Stimulated activated CD4-positive, alpha-beta T cell treated with anti-CD3 and anti-CD28 coated beads, TNF-alpha, amount 100 ng/mL, for 48 hours (primary cell): ENCODE results near the gene IGF1.
"Not testable (repeated sequence)": the region's sequence is repeated elsewhere in the genome, so short reads cannot be mapped to it uniquely, and the experiment has no call there.

ENCODE experiments used
- DNase-seq, 3 donors: peaks; one replicate each; pipeline ENCODE4 v3.0.0-alpha.2; 2020; ENCODE audit warnings: low read depth in 3 of 3

Gene IGF1

DNA sequence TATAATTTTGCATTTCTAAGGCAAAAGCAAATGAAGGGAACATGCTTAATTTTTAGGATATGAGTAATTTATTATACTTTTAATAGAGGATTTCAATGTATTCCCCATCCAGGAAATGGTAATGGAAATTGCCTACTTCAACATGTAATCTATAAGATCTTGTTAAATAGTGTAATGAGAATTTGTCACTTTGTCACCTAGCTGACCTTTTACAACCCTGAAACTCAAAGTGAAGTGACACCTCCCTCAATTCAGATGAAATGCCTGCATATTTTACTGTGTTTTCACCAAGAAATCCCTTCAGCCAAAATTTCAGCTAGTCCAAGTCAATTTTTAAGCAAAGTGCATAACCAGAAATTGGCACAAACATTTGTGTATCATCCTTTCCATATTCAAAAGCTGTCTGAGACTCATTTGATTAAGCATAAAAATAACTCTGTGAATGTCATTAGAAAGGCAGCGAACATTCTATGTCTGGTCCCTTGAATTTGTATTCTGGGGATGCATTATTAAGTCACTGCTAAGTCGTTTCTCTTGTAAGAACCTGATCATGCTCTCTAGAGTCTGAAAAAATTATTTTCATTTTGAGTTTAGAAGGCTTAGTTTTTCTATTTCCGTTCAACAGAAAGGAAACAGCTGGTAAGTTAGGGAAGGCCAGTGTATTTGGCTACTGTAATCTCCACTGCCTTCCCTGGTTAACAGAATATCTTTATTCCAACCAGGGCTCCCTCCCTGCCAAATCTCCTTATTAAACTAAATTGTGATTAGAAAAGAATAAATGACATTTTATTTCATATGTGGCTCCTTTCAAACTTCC lies 100.8 kb downstream of the IGF1 start:
- no peak for DNase-seq

DNA sequence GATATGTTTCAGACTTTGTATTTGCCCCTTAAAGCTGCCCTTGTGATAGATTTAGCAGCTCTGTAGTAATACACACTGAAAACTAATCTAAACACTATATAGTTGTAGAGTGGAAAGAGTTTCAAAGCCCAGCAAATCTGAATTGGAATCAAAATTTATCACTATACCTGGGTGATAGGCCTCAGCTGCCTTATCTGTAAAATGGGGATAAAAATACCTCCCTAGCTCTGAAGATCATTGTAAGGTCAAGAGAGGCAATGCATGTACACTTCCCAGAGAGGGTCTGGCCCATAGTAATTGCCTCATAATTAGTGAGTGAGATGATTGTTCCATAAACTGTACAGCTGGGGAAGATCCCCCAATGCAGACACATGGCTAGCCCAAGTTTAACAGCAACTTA lies 103.6 kb downstream of the IGF1 start:
- no peak for DNase-seq

DNA sequence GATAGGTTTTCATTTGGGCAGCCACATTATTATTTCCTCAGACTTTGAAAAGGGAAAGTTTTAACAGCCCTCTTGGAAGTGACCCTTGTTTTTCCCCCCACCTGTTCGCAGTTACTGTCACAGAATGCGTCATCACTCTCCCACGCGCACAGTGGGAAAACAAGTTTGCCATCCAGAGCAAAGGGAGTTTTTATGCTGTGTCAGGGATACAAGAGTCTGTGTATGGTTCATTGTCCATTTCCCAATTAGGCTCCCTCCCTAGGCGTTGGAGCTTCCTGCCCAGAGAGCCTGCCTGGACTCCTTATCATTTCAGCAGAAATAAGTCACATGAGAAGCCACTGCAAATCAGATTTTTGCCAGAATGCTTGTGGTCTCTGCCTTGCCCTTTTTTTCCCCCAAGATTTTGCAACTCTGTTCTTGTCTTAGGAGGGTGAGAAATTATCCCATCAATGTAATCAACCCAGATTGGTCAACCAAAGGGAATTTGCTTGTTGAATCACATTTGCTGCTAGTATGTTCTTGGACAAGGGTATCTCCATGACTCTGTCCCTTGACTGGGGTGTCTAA lies 104.1 kb downstream of the IGF1 start:
- DNase-seq: no peak

DNA sequence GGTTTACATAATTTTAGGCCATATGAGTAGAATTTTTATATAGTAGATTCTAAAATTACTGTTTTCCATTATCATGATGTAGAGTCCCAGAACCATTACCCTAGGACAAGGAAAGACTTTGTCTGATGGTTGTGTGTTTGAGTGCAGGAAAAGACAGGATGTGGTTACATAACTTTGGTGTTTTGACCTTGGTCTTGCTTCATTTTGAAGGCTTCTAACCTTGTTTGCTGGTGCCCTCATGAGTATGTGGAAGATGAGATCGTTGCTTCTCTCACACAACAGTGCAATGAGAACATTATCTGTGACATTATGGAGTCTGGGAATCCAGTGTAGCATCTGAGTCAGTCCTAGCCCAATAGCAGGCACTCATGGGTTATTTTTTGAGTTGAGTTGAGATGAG lies 106.2 kb downstream of the IGF1 start:
- DNase-seq: no peak

DNA sequence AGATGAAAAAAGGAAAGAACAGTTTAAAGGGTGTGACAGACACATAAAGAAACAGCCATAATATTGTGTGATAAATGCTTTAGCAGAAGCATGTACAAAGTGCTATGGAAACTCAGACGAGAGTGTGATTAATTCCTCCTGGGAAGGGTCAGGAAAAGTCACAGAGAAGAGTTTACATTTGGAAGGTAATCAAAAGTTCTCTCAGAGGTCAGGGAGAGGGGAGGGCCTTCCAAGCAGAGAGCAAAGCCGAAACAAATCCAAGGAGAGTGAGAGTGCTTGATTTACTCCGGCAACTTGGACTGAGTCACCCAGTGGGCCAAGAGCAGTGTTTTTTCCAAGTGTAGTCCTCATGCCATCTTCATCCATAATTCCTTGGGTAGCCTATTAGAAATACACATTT lies 108.3 kb downstream of the IGF1 start:
- no peak for DNase-seq

DNA sequence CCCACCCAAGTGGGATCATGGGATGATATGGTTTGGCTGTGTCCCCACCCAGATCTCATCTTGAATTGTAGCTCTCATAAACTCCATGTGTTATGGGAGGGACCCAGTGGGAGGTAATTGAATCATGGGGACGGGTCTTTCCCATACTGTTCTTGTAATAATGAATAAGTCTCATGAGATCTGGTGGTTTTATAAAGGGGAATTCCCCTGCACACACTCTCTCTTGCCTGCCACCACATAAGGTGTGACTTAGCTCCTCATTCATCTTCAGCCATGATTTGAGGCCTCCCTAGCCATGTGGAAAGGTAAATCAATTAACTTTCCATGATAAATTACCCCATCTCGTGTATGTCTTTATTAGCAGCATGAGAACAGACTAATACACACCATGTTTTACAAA lies 109.2 kb downstream of the IGF1 start:
- DNase-seq: no peak

DNA sequence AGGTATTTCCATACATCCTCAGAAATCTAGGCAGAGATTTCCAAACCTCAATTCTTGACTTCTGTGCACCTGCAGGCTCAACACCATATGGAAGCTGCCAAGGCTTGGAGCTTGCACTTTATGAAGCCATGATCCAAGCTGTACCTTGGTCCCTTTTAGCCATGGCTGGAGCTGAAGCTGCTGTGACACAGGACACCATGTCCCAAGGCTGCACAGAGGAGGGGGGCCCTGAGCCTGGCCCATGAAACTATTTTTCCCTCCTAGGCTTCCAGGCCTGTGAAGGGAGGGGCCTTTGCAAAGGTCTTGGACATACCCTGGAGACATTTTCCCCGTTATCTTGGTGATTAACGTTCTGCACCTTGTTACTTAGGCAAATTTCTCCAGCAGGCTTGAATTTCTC lies 110.5 kb downstream of the IGF1 start:
- no peak for DNase-seq

DNA sequence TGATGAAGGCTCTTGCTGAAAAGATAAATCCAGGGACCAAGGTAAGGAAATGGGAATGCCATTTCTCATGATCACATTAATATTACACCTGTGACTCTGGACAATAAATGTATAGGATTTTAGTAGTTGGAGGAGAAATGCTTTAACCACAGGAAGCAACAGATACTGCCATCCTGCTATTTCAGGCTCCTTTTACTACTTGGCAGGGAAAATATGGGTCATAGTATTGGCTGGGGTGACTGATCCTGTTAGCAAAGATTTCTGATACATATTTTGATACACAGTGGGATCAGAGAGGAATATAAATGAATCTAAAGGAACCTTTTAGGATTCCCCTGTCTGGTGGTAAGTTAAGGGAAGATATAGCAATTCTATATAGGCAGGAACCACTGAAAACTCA lies 115.0 kb downstream of the IGF1 start:
- DNase-seq: no peak

DNA sequence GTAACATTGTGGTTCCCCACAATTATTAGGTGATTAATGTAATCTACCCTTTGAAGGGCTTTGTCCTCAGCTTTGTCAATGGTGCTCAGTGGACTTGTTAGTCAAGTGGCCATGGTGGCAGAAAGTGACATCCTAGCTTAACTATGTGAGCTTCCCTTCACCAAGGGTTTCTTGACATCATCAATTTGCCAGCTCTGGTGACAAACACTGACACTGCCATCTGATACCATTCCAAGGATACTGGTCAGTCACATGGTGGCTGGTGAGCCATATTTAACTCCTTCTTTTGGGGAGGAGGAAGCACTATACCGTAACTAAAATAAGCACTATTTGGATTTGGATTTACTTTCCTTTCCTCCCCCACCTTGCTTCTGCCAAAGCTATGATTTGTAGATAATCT lies 115.7 kb downstream of the IGF1 start:
- no peak for DNase-seq

DNA sequence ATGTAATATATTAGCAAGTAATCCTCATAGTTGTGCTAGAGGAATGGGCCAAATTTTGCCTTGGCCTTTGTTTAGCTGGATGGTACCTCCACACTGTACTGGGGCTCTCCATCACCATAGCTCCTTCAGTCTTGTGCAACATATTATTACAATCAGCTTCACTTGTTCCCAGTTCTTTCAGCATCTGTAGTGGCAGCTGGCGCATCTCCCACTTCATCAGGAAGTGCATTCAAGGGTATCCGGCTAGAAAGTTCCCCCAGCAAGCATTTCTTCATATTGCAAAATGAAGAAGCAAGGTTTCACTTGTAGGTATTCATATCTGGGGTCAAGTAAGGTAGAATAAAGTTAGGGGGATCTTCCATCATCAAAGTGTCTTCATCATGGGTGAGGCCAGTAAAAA lies 123.7 kb downstream of the IGF1 start:
- no peak for DNase-seq

DNA sequence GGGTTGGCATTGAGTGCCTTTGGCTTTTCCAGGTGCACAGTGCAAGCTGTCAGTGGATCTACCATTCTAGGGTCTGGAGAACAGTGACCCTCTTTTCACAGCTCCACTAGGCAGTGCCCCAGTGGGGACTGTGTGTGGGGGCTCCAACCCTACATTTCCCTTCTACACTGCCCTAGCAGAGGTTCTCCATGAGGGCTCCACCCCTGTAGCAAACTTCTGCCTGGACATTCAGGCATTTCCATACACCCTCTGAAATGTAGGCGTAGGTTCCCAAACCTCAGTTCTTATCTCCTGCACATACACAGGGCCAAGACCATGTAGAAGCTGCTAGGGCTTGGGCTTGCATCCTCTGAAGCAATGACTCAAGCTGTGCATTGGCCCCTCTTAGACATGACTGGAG lies 126.1 kb downstream of the IGF1 start:
- not testable (repeated sequence) for DNase-seq

DNA sequence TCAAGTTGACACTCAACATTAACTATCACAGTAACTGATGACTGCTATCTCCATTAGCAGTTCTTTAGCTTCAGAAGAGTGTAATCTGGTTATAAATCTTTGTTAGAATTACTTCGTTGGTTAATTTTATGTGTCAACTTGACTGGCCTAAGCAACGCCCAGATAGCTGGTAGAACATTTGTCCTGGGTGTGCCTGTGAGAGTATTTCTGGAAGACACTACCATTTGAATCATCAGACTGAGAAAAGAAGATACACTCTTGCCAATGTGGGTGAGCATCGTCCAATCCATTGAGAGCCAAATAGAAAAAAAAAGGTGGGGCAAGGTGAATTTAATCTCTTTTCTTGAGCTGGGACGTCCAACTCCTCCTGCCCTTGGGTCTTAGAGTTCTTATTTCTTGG lies 129.0 kb downstream of the IGF1 start:
- DNase-seq: no peak

DNA sequence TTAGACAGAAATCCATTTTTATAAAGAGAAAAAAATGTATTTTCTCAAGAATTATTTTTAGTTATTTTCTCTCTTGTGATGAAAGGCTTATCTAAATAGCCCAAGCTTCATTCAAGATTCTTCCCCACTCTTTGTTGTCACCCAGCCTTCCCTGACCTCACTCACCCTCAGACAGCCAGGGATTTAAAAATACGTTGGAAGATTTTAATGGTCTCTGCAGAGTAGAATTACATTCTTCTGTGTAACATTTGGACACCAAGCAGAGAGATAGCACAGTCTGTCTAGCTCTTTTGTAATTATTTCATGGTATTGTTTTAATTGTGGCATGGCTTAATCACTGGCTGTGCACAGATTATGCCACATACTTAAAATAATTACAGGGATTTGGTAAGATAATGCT lies 130.3 kb downstream of the IGF1 start:
- DNase-seq: no peak

DNA sequence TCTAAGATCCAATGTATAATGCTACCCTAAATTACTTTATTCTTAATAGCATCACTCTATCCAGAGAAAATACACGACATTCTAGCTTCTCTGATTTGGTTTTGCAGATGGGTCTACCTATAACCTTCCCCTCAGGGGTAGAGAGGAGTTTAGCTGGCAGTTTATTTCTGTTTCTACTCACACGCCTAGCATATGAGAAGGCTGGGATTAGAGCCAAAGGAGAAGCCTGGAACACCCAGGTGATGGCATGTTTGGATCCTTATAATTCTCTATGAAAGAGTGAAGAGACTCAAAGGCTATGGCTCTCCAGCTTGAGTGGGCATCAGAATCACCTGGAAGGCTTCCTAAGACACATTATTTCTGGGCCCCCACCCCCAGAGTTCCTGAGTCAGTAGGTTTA lies 131.3 kb downstream of the IGF1 start:
- no peak for DNase-seq

DNA sequence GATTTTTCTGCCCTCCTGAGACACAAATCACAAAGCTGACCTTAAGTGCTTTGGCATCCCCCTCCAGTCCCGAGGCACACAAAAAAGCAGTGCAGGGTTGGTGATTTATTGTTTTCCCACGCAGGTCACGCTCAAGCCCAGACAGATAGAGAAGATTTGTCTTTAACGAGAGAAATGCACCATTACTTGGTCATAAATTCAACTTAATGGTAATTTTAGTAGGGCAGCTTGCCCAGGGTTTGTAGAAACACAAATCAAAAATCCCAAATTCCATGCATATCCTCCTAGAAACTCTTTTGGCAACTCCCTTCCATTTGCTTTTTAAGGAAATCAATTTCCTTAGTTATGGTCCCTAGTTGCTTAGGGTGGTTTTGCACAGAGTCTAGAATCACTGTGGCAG lies 132.6 kb downstream of the IGF1 start:
- no peak for DNase-seq
